SK-N-SH treated with all-trans-retinoic acid at 6 μM for 48 hours (cell line): ENCODE data around the gene GOT2.
"Not testable (repeated sequence)": the region's sequence is repeated elsewhere in the genome, so short reads cannot be mapped to it uniquely, and the experiment has no call there.

Experiments used
- ATAC-seq: fragments of 200-7000 bp; cut with Tn5 transposase; 3 replicates; pipeline ENCODE4 v1.9.1; 2020; ENCODE audit warnings: mild to moderate bottlenecking, moderate library complexity
- ARNTL ChIP-seq: fragments of 450-650 bp; formaldehyde crosslinking; IDR thresholded peaks from 2 replicates; pipeline ENCODE4 v1.5.0; 2020; ENCODE audit warnings: low read depth, mild to moderate bottlenecking, moderate library complexity, borderline replicate concordance
- CSDC2 ChIP-seq: fragments of 250-450 bp; sonication (Bioruptor Pico); IDR thresholded peaks from 2 replicates; pipeline ENCODE4 v1.5.0; 2020; ENCODE audit warnings: mild to moderate bottlenecking, moderate library complexity
- ESRRG ChIP-seq: fragments of 250-450 bp; sonication (Bioruptor Pico); IDR thresholded peaks from 2 replicates; pipeline ENCODE4 v1.6.1; 2021; ENCODE audit warnings: mild to moderate bottlenecking
- OSR1 ChIP-seq: fragments of 250-450 bp; sonication (Bioruptor Pico); IDR thresholded peaks from 2 replicates; pipeline ENCODE4 v1.8.0; 2022; ENCODE audit warnings: moderate library complexity, mild to moderate bottlenecking, inconsistent platforms
- POU6F1 ChIP-seq: fragments of 250-450 bp; sonication (Bioruptor Pico); IDR thresholded peaks from 2 replicates; pipeline ENCODE4 v1.8.0; 2021; ENCODE audit warnings: low read depth, mild to moderate bottlenecking, moderate library complexity, borderline replicate concordance
- RARB ChIP-seq: fragments of 250-450 bp; sonication (Bioruptor Pico); IDR thresholded peaks from 2 replicates; pipeline ENCODE4 v1.8.0; 2021; ENCODE audit warnings: mild to moderate bottlenecking, moderate library complexity
- TCF4 ChIP-seq: fragments of 250-450 bp; sonication (Bioruptor Pico); IDR thresholded peaks from 2 replicates; pipeline ENCODE4 v1.8.0; 2021; ENCODE audit warnings: mild to moderate bottlenecking, moderate library complexity, borderline replicate concordance
- TOX ChIP-seq: fragments of 250-450 bp; sonication (Bioruptor Pico); IDR thresholded peaks from 2 replicates; pipeline ENCODE4 v1.8.0; 2021; ENCODE audit warnings: mild to moderate bottlenecking, moderate library complexity, borderline replicate concordance
- ZC3H10 ChIP-seq: fragments of 250-450 bp; sonication (Bioruptor Pico); IDR thresholded peaks from 2 replicates; pipeline ENCODE4 v1.5.1; 2021; ENCODE audit warnings: mild to moderate bottlenecking, moderate library complexity
- ZFP3 ChIP-seq: fragments of 250-450 bp; sonication (Bioruptor Pico); IDR thresholded peaks from 2 replicates; pipeline ENCODE4 v1.5.0; 2020; ENCODE audit warnings: mild to moderate bottlenecking, moderate library complexity
- ZFP30 ChIP-seq: fragments of 450-650 bp; formaldehyde crosslinking; IDR thresholded peaks from 2 replicates; pipeline ENCODE4 v1.5.0; 2022; ENCODE audit warnings: mild to moderate bottlenecking, moderate library complexity
- ZNF8 ChIP-seq: fragments of 450-650 bp; formaldehyde crosslinking; IDR thresholded peaks from 2 replicates; pipeline ENCODE4 v1.5.0; 2020; ENCODE audit warnings: mild to moderate bottlenecking, moderate library complexity
- TF ChIP-seq, protein P1 (sequence below): fragments of 250-450 bp; sonication (Bioruptor Pico); IDR thresholded peaks from 2 replicates; pipeline ENCODE4 v1.5.1; 2020; ENCODE audit warnings: low read depth, mild to moderate bottlenecking, moderate library complexity

Gene GOT2

GRCh38 chr16:58665200-58665599 is 68.9 kb downstream of the GOT2 start:
- ATAC-seq: no peak; the same call in 2 of the 3 replicates
- TF ChIP-seq POU6F1 (CRISPR knock-in tag) (no peak), RARB (CRISPR knock-in tag) (no peak), TOX (CRISPR knock-in tag) (no peak), TCF4 (CRISPR knock-in tag) (no peak), CSDC2 (no peak), ARNTL (CRISPR knock-in tag) (no peak), ESRRG (CRISPR knock-in tag) (no peak), ZFP30 (CRISPR knock-in tag) (no peak), ZNF8 (CRISPR knock-in tag) (no peak), OSR1 (CRISPR knock-in tag) (no peak)
- TF ChIP-seq, protein P1, sequence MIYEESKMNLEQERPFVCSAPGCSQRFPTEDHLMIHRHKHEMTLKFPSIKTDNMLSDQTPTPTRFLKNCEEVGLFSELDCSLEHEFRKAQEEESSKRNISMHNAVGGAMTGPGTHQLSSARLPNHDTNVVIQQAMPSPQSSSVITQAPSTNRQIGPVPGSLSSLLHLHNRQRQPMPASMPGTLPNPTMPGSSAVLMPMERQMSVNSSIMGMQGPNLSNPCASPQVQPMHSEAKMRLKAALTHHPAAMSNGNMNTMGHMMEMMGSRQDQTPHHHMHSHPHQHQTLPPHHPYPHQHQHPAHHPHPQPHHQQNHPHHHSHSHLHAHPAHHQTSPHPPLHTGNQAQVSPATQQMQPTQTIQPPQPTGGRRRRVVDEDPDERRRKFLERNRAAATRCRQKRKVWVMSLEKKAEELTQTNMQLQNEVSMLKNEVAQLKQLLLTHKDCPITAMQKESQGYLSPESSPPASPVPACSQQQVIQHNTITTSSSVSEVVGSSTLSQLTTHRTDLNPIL (CRISPR knock-in tag): no peak

- TF ChIP-seq ZFP3 (CRISPR knock-in tag) (no peak), ZFP30 (CRISPR knock-in tag) (no peak)
- TF ChIP-seq, all 23 proteins: peak for 0
- peak; percentile 96 for ATAC-seq
Observed at GRCh38 chr16:58661199-58661830, 72.8 kb downstream of the GOT2 start.

DNA sequence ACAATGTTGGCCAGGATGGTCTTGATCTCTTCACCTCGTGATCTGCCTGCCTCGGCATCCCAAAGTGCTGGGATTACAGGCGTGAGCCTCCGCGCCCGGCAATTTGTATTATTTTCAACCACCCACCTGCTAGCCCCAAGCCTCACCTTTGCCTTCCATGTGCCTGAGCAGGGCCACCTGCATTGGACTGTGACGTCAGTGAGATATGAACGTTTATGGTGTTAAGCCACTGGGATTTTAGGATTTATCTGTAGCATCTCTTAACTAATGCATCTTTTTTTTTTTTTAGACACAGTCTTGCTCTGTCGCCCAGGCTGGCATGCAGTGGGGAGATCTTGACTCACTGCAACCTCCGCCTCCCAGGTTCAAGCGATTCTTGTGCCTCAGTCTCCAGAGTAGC is 74.2 kb downstream of the GOT2 start:
- ATAC-seq: not testable (repeated sequence)

DNA sequence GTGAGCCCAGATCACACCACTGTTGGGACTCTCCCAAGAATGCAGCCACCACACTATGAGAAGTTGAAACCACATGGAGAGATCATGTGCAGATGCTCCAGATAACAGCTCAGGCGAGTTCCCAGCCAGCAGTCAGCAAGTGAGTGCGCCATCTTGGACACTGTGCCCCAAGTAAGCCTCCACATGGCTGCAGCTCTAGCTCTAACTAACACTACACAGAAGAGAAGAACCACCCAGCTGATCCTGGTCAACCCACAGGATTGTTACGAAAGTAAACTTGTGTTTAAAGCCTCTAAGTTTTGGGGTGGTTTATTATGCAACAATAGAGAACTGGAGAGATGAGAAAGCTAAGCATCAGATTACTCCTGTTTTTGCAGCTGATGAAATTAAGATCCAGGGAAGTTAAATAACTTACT is 75.3 kb downstream of the GOT2 start:
- no peak for ATAC-seq
- TF ChIP-seq RARB (CRISPR knock-in tag) (no peak), ZC3H10 (CRISPR knock-in tag) (no peak)
